Activated T-cell treated with anti-CD3 and anti-CD28 coated beads for 24 hours (primary cell): Measurements from ENCODE around the gene HLA-E.
A peak's percentile ranks its signal among the peaks of the same experiment; 100 is the strongest.
"Not testable (repeated sequence)": the region's sequence is repeated elsewhere in the genome, so short reads cannot be mapped to it uniquely, and the experiment has no call there.

Experiments used
- DNase-seq: peaks from one replicate; pipeline ENCODE4 v3.0.0-alpha.2; 2020; ENCODE audit warnings: low read depth

Gene HLA-E

GRCh38 chr6:30507849-30508827 is 18.8 kb downstream of the HLA-E start:
- DNase-seq, result no peak

- DNase-seq, result no peak
These were observed 19.8 kb downstream of the HLA-E start for GRCh38 chr6:30508890-30509736.

GRCh38 chr6:30510419-30511168 is 21.3 kb downstream of the HLA-E start:
- DNase-seq, result no peak

- no peak for DNase-seq
These were observed 21.8 kb downstream of the HLA-E start for GRCh38 chr6:30511169-30511546.

- no peak for DNase-seq
These were observed 24.1 kb downstream of the HLA-E start for GRCh38 chr6:30513451-30513850.

- DNase-seq, result no peak
These were observed 25.8 kb downstream of the HLA-E start for GRCh38 chr6:30515106-30515505.

- DNase-seq, result peak; percentile 89
These were observed 26.8 kb downstream of the HLA-E start for GRCh38 chr6:30515944-30516753.

- DNase-seq, result not testable (repeated sequence)
These were observed 27.4 kb downstream of the HLA-E start for GRCh38 chr6:30516754-30517076.

GRCh38 chr6:30517767-30518504 is 28.6 kb downstream of the HLA-E start:
- DNase-seq, result not testable (repeated sequence)

- DNase-seq, result not testable (repeated sequence)
These were observed 29.3 kb downstream of the HLA-E start for GRCh38 chr6:30518505-30519145.

- no peak for DNase-seq
These were observed 31.2 kb downstream of the HLA-E start for GRCh38 chr6:30520522-30520921.

GRCh38 chr6:30521082-30521481 is 31.8 kb downstream of the HLA-E start:
- DNase-seq, result not testable (repeated sequence)

- not testable (repeated sequence) for DNase-seq
These were observed 32.6 kb downstream of the HLA-E start for GRCh38 chr6:30521952-30522351.

GRCh38 chr6:30526444-30526843 is 37.1 kb downstream of the HLA-E start:
- not testable (repeated sequence) for DNase-seq

- peak; percentile 38 for DNase-seq
These were observed 40.1 kb downstream of the HLA-E start for GRCh38 chr6:30529349-30529875.

GRCh38 chr6:30530014-30530413 is 40.7 kb downstream of the HLA-E start:
- no peak for DNase-seq

GRCh38 chr6:30533460-30534294 is 44.4 kb downstream of the HLA-E start:
- no peak for DNase-seq

GRCh38 chr6:30537931-30538330 is 48.6 kb downstream of the HLA-E start:
- DNase-seq, result no peak
